ENCODE results near the gene SPATA12.
"Not testable (repeated sequence)": the region's sequence is repeated elsewhere in the genome, so short reads cannot be mapped to it uniquely, and the experiment has no call there.

Gene SPATA12

GRCh38 chr3:57081173-57081572 lies 20.7 kb downstream of the SPATA12 start:
- no peak for TF ChIP-seq CTCF (IDR thresholded peaks at IDR 0.05; ENCODE audit: insufficient read depth, missing control alignments)
- FAIRE-seq (no peak), DNase-seq (ENCODE audit: insufficient read length, low spot score) (no peak)

DNA sequence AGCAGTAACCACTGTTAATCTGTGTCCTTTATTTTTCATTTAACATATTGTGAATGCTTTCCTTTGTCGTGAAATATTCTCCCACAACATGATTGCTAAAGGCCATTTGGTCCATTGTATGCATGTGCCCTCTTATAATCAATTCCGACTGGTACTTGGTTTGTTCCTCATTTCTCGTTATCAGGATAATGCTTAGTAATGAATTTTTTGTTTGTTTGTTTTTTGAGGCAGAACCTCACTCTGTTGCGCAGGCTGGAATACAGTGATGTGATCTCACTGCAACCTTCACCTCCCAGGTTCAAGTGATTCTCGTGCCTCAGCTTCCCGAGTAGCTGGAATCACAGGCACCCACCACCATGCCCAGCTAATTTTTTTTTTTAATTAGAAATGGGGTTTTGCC lies 22.0 kb downstream of the SPATA12 start:
- FAIRE-seq = no peak
- no peak for DNase-seq (ENCODE audit: insufficient read length, low spot score)
- TF ChIP-seq CTCF (IDR thresholded peaks at IDR 0.05; ENCODE audit: insufficient read depth, missing control alignments) = no peak

DNA sequence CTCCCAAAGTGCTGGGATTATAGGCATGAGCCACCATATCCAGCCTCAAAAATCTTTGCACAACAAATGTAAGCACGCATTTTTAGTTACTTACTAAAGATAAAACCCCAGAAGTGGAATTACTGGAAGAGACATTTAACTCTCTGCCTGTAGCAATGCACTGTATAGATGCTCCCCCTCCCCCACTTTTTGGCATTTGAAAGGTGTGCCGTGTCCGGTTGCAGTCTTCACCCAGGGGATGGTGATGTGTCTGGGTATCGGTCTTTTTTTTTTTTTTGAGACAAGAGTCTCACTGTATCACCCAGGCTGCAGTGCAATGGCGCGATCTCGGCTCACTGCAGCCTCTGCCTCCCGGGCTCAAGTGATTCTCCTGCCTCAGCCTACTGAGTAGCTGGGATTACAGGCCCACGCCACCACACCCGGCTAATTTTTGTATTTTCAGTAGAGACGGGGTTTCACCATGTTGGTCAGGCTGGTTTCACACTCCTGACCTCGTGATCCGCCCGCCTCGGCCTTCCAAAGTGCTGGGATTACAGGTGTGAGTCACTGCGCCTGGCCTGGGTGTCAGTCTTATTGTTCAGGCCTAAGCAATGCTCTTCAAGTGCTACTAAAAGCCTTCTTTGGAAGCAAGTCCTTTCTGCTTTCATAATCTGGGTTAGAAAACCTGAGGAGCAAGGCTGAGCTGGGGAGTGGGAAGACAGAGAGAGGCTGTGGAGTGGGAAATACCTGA lies 23.0 kb downstream of the SPATA12 start:
- FAIRE-seq; DNase-seq (ENCODE audit: insufficient read length, low spot score): not testable (repeated sequence)

DNA sequence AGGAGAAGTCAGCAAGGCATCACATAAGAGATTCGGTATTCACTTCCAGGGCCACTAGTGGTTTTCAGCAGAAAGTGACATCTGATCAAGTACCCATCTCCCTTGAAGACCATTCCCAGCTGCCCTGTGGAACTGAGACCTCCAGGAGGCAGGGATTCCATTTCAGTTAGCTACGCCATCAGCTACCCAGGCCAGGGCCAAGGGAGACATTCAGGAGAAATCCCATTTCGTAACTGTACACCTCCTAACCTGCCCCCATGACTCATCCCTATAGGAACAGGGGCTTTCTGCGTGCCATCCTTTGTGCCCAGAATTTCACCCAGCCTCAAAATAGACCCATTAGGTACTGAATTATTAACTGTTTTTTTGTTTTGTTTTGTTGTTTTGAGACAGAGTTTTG lies 24.7 kb downstream of the SPATA12 start:
- no peak for TF ChIP-seq CTCF (IDR thresholded peaks at IDR 0.05; ENCODE audit: insufficient read depth, missing control alignments)
- DNase-seq (ENCODE audit: insufficient read length, low spot score) (no peak), FAIRE-seq (no peak)

GRCh38 chr3:57086201-57086600 lies 25.7 kb downstream of the SPATA12 start:
- TF ChIP-seq CTCF (IDR thresholded peaks at IDR 0.05; ENCODE audit: insufficient read depth, missing control alignments) = no peak
- FAIRE-seq = no peak
- no peak for DNase-seq (ENCODE audit: insufficient read length, low spot score)

GRCh38 chr3:57087361-57088092 lies 27.1 kb downstream of the SPATA12 start:
- FAIRE-seq (no peak), DNase-seq (ENCODE audit: insufficient read length, low spot score) (no peak)
- TF ChIP-seq CTCF (IDR thresholded peaks at IDR 0.05; ENCODE audit: insufficient read depth, missing control alignments) = no peak

GRCh38 chr3:57088503-57088902 lies 28.0 kb downstream of the SPATA12 start:
- no peak for DNase-seq (ENCODE audit: insufficient read length, low spot score)
- TF ChIP-seq CTCF (IDR thresholded peaks at IDR 0.05; ENCODE audit: insufficient read depth, missing control alignments) = no peak
- no peak for FAIRE-seq

Measured in D721Med (cell line).